ENCODE measurements around the gene LSAMP. TPM values are rescaled to one million over a fixed set of nuclear protein-coding genes. Genes with fewer than 3 reads are reported as not detected.

The LSAMP gene
- total RNA-seq, 1 experiment from 2014 or later, result 0.15 TPM

- Histone ChIP-seq H3K27me3 (ENCODE audit: low read length) (peaks cover 3% of the 10 kb centered on the region; the same call in 1 of the 2 replicates), H3K4me1 (ENCODE audit: insufficient read depth, low read length) (no peaks in the 10 kb centered on the region), H3K36me3 (ENCODE audit: low read depth, low read length) (no peaks in the 10 kb centered on the region), H3K4me3 (ENCODE audit: low read length) (no peak overlapping the region), H3K4me2 (ENCODE audit: low read length) (no peak overlapping the region), H3F3A (ENCODE audit: low read length, unreplicated experiment) (no peaks in the 10 kb centered on the region), H3K79me2 (ENCODE audit: low read length) (no peaks in the 10 kb centered on the region), H4K20me1 (ENCODE audit: low read length) (no peaks in the 10 kb centered on the region), H3K27ac (ENCODE audit: low read length) (no peak overlapping the region), H3K9me3 (ENCODE audit: low read length) (no peaks in the 10 kb centered on the region), H3K9ac (ENCODE audit: low read length) (no peak overlapping the region), H3K9me2 (replicated peaks; ENCODE audit: low read length) (no peaks in the 10 kb centered on the region), H2AFZ (ENCODE audit: low read length) (no peak overlapping the region)
- ChIA-PET CTCF (no interaction called here), POLR2A (ENCODE audit: unreplicated experiment) (no interaction called here)
- DNase-seq, result no peak
- intact Hi-C loops (cut with micrococcal nuclease), result no loop called here
- no peak for ATAC-seq
- TF ChIP-seq EZH2 (IDR thresholded peaks at IDR 0.05; ENCODE audit: low read length, unreplicated experiment) (no peak), EZH2phosphoT487 (IDR thresholded peaks at IDR 0.05; ENCODE audit: borderline replicate concordance, low read length) (no peak), CTCF (conservative IDR thresholded peaks at IDR 0.05; ENCODE audit: low read depth, low read length) (no peak)
- no TSS peak for BruUV-seq (replicated peaks)
These were observed 247.2 kb downstream of the LSAMP start for GRCh38 chr3:116198087-116198486.

- Histone ChIP-seq H3K79me2 (ENCODE audit: low read length) (no peaks in the 10 kb centered on the region), H3K27ac (ENCODE audit: low read length) (no peak overlapping the region), H3K4me3 (ENCODE audit: low read length) (no peak overlapping the region), H3K9me2 (replicated peaks; ENCODE audit: low read length) (no peaks in the 10 kb centered on the region), H3K9ac (ENCODE audit: low read length) (no peak overlapping the region), H3F3A (ENCODE audit: low read length, unreplicated experiment) (no peaks in the 10 kb centered on the region), H2AFZ (ENCODE audit: low read length) (no peak overlapping the region), H3K27me3 (ENCODE audit: low read length) (no peaks in the 10 kb centered on the region), H3K4me1 (ENCODE audit: insufficient read depth, low read length) (no peaks in the 10 kb centered on the region), H3K9me3 (ENCODE audit: low read length) (no peaks in the 10 kb centered on the region), H3K36me3 (ENCODE audit: low read depth, low read length) (no peaks in the 10 kb centered on the region), H4K20me1 (ENCODE audit: low read length) (no peaks in the 10 kb centered on the region), H3K4me2 (ENCODE audit: low read length) (no peak overlapping the region)
- ATAC-seq, result no peak
- ChIA-PET CTCF (no interaction called here), POLR2A (ENCODE audit: unreplicated experiment) (no interaction called here)
- TF ChIP-seq CTCF (conservative IDR thresholded peaks at IDR 0.05; ENCODE audit: low read depth, low read length) (no peak), EZH2phosphoT487 (IDR thresholded peaks at IDR 0.05; ENCODE audit: borderline replicate concordance, low read length) (no peak), EZH2 (IDR thresholded peaks at IDR 0.05; ENCODE audit: low read length, unreplicated experiment) (no peak)
- intact Hi-C loops (cut with micrococcal nuclease), result no loop called here
- no peak for DNase-seq
- BruUV-seq (replicated peaks), result no TSS peak
These were observed 252.8 kb downstream of the LSAMP start for GRCh38 chr3:116192464-116192863.

GRCh38 chr3:116191409-116191808 is 253.9 kb downstream of the LSAMP start:
- no peak overlapping the region for H3K4me3 ChIP-seq (ENCODE audit: low read length)
- no peaks in the 10 kb centered on the region for H3K36me3 ChIP-seq (ENCODE audit: low read depth, low read length)
- DNase-seq, result no peak
- no peaks in the 10 kb centered on the region for H3F3A ChIP-seq (ENCODE audit: low read length, unreplicated experiment)
- TF ChIP-seq EZH2 (IDR thresholded peaks at IDR 0.05; ENCODE audit: low read length, unreplicated experiment), result no peak
- TF ChIP-seq CTCF (conservative IDR thresholded peaks at IDR 0.05; ENCODE audit: low read depth, low read length), result no peak
- no peak for TF ChIP-seq EZH2phosphoT487 (IDR thresholded peaks at IDR 0.05; ENCODE audit: borderline replicate concordance, low read length)
- no peak overlapping the region for H3K4me2 ChIP-seq (ENCODE audit: low read length)
- no peaks in the 10 kb centered on the region for H3K4me1 ChIP-seq (ENCODE audit: insufficient read depth, low read length)
- no peak for ATAC-seq
- H3K79me2 ChIP-seq (ENCODE audit: low read length), result no peaks in the 10 kb centered on the region
- no peak overlapping the region for H3K27ac ChIP-seq (ENCODE audit: low read length)
- no peak overlapping the region for H2AFZ ChIP-seq (ENCODE audit: low read length)
- no peaks in the 10 kb centered on the region for H4K20me1 ChIP-seq (ENCODE audit: low read length)
- no TSS peak for BruUV-seq (replicated peaks)
- no peaks in the 10 kb centered on the region for H3K27me3 ChIP-seq (ENCODE audit: low read length)
- CTCF ChIA-PET, result no interaction called here
- H3K9me2 ChIP-seq (replicated peaks; ENCODE audit: low read length), result no peaks in the 10 kb centered on the region
- POLR2A ChIA-PET (ENCODE audit: unreplicated experiment), result no interaction called here
- no peak overlapping the region for H3K9ac ChIP-seq (ENCODE audit: low read length)
- intact Hi-C loops (cut with micrococcal nuclease), result no loop called here
- no peaks in the 10 kb centered on the region for H3K9me3 ChIP-seq (ENCODE audit: low read length)

All from PC-3 (cell line).